H9 (cell line): ENCODE measurements around the gene COL4A2. TPM values are rescaled to one million over a fixed set of nuclear protein-coding genes. Genes with fewer than 3 reads are reported as not detected.

Source experiments
- DNase-seq: peaks from one replicate; pipeline ENCODE4 v3.0.0-alpha.2; 2017
- H2AFZ ChIP-seq: one replicate; pipeline ENCODE4 v1.6.1; 2013; ENCODE audit warnings: mild to moderate bottlenecking, low read length, control low read depth, moderate library complexity
- H2AK5ac ChIP-seq: 2 replicates; pipeline ENCODE4 v1.6.1; 2013; ENCODE audit warnings: low read length, control low read depth, mixed read lengths; ENCODE audit not compliant: insufficient read length
- H2BK120ac ChIP-seq: one replicate; pipeline ENCODE4 v1.6.1; 2013; ENCODE audit warnings: low read depth, mild to moderate bottlenecking, low read length, control low read depth, inconsistent platforms; ENCODE audit not compliant: poor library complexity, severe bottlenecking
- H2BK12ac ChIP-seq: 2 replicates; pipeline ENCODE4 v1.6.1; 2013; ENCODE audit warnings: low read length, control low read depth, mixed read lengths, low read depth; ENCODE audit not compliant: insufficient read length
- H2BK15ac ChIP-seq: 2 replicates; pipeline ENCODE4 v1.6.1; 2013; ENCODE audit warnings: low read depth, low read length, control low read depth
- H2BK20ac ChIP-seq: one replicate; pipeline ENCODE4 v1.6.1; 2013; ENCODE audit warnings: low read depth, mild to moderate bottlenecking, low read length, control low read depth, inconsistent platforms; ENCODE audit not compliant: poor library complexity, severe bottlenecking
- H2BK5ac ChIP-seq: 2 replicates; pipeline ENCODE4 v1.6.1; 2013; ENCODE audit warnings: low read length, control low read depth, mixed read lengths; ENCODE audit not compliant: insufficient read length
- H3K14ac ChIP-seq: 2 replicates; pipeline ENCODE4 v1.6.1; 2013; ENCODE audit warnings: low read length, control low read depth; ENCODE audit not compliant: insufficient read depth
- H3K18ac ChIP-seq: 2 replicates; pipeline ENCODE4 v1.6.1; 2013; ENCODE audit warnings: low read depth, mild to moderate bottlenecking, mixed read lengths, low read length, control low read depth; ENCODE audit not compliant: insufficient read length
- H3K23ac ChIP-seq: 2 replicates; pipeline ENCODE4 v1.6.1; 2013; ENCODE audit warnings: low read length, control low read depth, mixed read lengths, low read depth; ENCODE audit not compliant: insufficient read length
- H3K23me2 ChIP-seq: 2 replicates; pipeline ENCODE4 v1.6.1; 2013; ENCODE audit warnings: low read depth, mild to moderate bottlenecking, mixed read lengths, low read length, control low read depth; ENCODE audit not compliant: insufficient read length, poor library complexity, severe bottlenecking
- H3K27ac ChIP-seq: 2 replicates; pipeline ENCODE4 v1.5.1; 2013; ENCODE audit warnings: low read length, control low read depth, mixed read lengths, low read depth; ENCODE audit not compliant: insufficient read length
- H3K27me3 ChIP-seq: 2 replicates; pipeline ENCODE4 v1.6.1; 2013; ENCODE audit warnings: low read length, control low read depth, inconsistent platforms; ENCODE audit not compliant: insufficient read depth
- H3K4ac ChIP-seq: 2 replicates; pipeline ENCODE4 v1.6.1; 2013; ENCODE audit warnings: low read depth, mild to moderate bottlenecking, control low read depth, inconsistent platforms, low read length, moderate library complexity
- H3K4me1 ChIP-seq: 2 replicates; pipeline ENCODE4 v1.6.1; 2013; ENCODE audit warnings: low read length, control low read depth, inconsistent platforms; ENCODE audit not compliant: insufficient read depth
- H3K4me2 ChIP-seq: 2 replicates; pipeline ENCODE4 v1.6.1; 2013; ENCODE audit warnings: low read length, control low read depth, mixed read lengths; ENCODE audit not compliant: insufficient read length, insufficient read depth
- H3K56ac ChIP-seq: 2 replicates; pipeline ENCODE4 v1.6.1; 2013; ENCODE audit warnings: low read depth, mild to moderate bottlenecking, mixed read lengths, low read length, control low read depth; ENCODE audit not compliant: insufficient read length
- H3K79me1 ChIP-seq: 2 replicates; pipeline ENCODE4 v1.6.1; 2013; ENCODE audit warnings: low read depth, mild to moderate bottlenecking, moderate library complexity, low read length, control low read depth, inconsistent platforms; ENCODE audit not compliant: insufficient read depth, poor library complexity, severe bottlenecking
- H3K79me2 ChIP-seq: 2 replicates; pipeline ENCODE4 v1.6.1; 2013; ENCODE audit warnings: low read length, control low read depth, inconsistent platforms; ENCODE audit not compliant: insufficient read depth
- H3K9ac ChIP-seq: 2 replicates; pipeline ENCODE4 v1.6.1; 2013; ENCODE audit warnings: low read length, control low read depth, mixed read lengths; ENCODE audit not compliant: insufficient read length; ENCODE audit errors: extremely low read depth
- H3K9me3 ChIP-seq: one replicate; pipeline ENCODE4 v1.6.1; 2013; ENCODE audit warnings: low read depth, low read length, inconsistent platforms; ENCODE audit not compliant: control insufficient read depth
- H3T11ph ChIP-seq: one replicate; pipeline ENCODE4 v1.6.1; 2013; ENCODE audit warnings: mild to moderate bottlenecking, low read length, control low read depth, inconsistent platforms
- H4K20me1 ChIP-seq: one replicate; pipeline ENCODE4 v1.6.1; 2013; ENCODE audit not compliant: control insufficient read depth, insufficient read length, insufficient read depth
- H4K5ac ChIP-seq: 2 replicates; pipeline ENCODE4 v1.6.1; 2013; ENCODE audit warnings: low read depth, mild to moderate bottlenecking, mixed read lengths, low read length, control low read depth; ENCODE audit not compliant: insufficient read length
- H4K8ac ChIP-seq: replicated peaks from 2 replicates; pipeline ENCODE4 v1.6.1; 2013; ENCODE audit warnings: low read length, control low read depth, mixed read lengths, low read depth; ENCODE audit not compliant: insufficient read length
- H4K91ac ChIP-seq: 2 replicates; pipeline ENCODE4 v1.6.1; 2013; ENCODE audit warnings: low read depth, mild to moderate bottlenecking, moderate library complexity, mixed read lengths, low read length, control low read depth; ENCODE audit not compliant: insufficient read length
- H3K27ac Mint-ChIP-seq, 3 experiments: 2 replicates in 2 of 3; 3 replicates in 1 of 3; pipeline ENCODE4 v1.8.0; 2020 to 2021; ENCODE audit warnings: mixed read lengths in 3 of 3, mild to moderate bottlenecking in 1 of 3, moderate library complexity in 1 of 3
- H3K27me3 Mint-ChIP-seq: 2 replicates; pipeline ENCODE4 v1.8.0; 2021; ENCODE audit warnings: low read depth, mild to moderate bottlenecking, moderate library complexity, mixed read lengths
- H3K36me3 Mint-ChIP-seq, 3 experiments: 2 replicates in 2 of 3; 3 replicates in 1 of 3; pipeline ENCODE4 v1.8.0; 2020 to 2021; ENCODE audit warnings: low read depth in 3 of 3, mixed read lengths in 3 of 3; ENCODE audit not compliant: insufficient read depth in 1 of 3
- H3K4me1 Mint-ChIP-seq, 2 experiments: 2 replicates each; pipeline ENCODE4 v1.8.0; 2020; ENCODE audit warnings: mixed read lengths in 2 of 2
- H3K4me3 Mint-ChIP-seq, 2 experiments: 2 replicates in 1 of 2; 3 replicates in 1 of 2; pipeline ENCODE4 v1.8.0; 2020 to 2021; ENCODE audit warnings: mild to moderate bottlenecking in 2 of 2, mixed read lengths in 2 of 2, moderate library complexity in 1 of 2
- H3K9me3 Mint-ChIP-seq, 2 experiments: 2 replicates in 1 of 2; 3 replicates in 1 of 2; pipeline ENCODE4 v1.8.0; 2020; ENCODE audit warnings: mild to moderate bottlenecking in 2 of 2, mixed read lengths in 2 of 2, moderate library complexity in 1 of 2
- CTCF ChIP-seq: fragments of 200-600 bp; sonication (generic); conservative IDR thresholded peaks from 3 replicates; pipeline ENCODE4 v1.8.0; 2021; ENCODE audit warnings: antibody characterized with exemption, mild to moderate bottlenecking
- WGBS: extraction: QIAGEN DNeasy Blood & Tissue Kit; methylation state at CpG from one replicate; pipeline ENCODE4 v1.1.7; 2013; ENCODE audit warnings: missing lambda C conversion rate, low lambda C conversion rate, mixed read lengths; ENCODE audit not compliant: insufficient read length; ENCODE audit errors: extremely low coverage; 5-methylcytosine and 5-hydroxymethylcytosine counted together
- total RNA-seq: library from RNA; stranded (reverse); gene quantifications from 2 replicates; pipeline ENCODE4 v1.2.1, GENCODE V29; 2021

COL4A2 gene
- total RNA-seq, 1 experiment from 2014 or later, result 76.5 TPM

GRCh38 chr13:110280231-110280813, 26.8 kb upstream of the COL4A2 start:
- H3K4me1 Mint-ChIP-seq, result 0 out of 4 replicates have a peak, but pooled peaks cover 0 to under 1% of the 10 kb centered on the region in 2 experiments
- no peak overlapping the region for H3K27ac Mint-ChIP-seq
- Histone ChIP-seq H2BK5ac (no peak overlapping the region), H2BK12ac (no peak overlapping the region), H4K91ac (no peak overlapping the region), H3K4me2 (no peak overlapping the region), H3K14ac (no peak overlapping the region), H3K27ac (no peak overlapping the region), H3K27me3 (no peaks in the 10 kb centered on the region), H3K79me2 (no peaks in the 10 kb centered on the region; the same call in 1 of the 2 replicates), H3K4me1 (no peaks in the 10 kb centered on the region), H4K20me1 (no peaks in the 10 kb centered on the region), H3K4ac (no peak overlapping the region), H3K23ac (no peak overlapping the region), H2BK120ac (no peak overlapping the region), H3K56ac (no peak overlapping the region), H4K8ac (no peak overlapping the region), H2AFZ (no peak overlapping the region), H3K79me1 (no peaks in the 10 kb centered on the region), H2BK20ac (no peak overlapping the region), H3T11ph (no peak overlapping the region), H3K18ac (no peak overlapping the region), H4K5ac (no peak overlapping the region), H3K9ac (no peak overlapping the region), H3K23me2 (no peaks in the 10 kb centered on the region), H2AK5ac (no peak overlapping the region), H2BK15ac (no peak overlapping the region), H3K9me3 (no peaks in the 10 kb centered on the region)
- no peak for TF ChIP-seq CTCF
- H3K36me3 Mint-ChIP-seq, result no peaks in the 10 kb centered on the region; a peak in 1 of 7 replicates
- no peak overlapping the region for H3K4me3 Mint-ChIP-seq
- no peaks in the 10 kb centered on the region for H3K9me3 Mint-ChIP-seq
- no peak for DNase-seq
- no CpG with 5 or more reads among the region's 9 CpGs for WGBS
- H3K27me3 Mint-ChIP-seq, result no peaks in the 10 kb centered on the region
